T-cell (primary cell): Measurements from ENCODE around the gene KHDRBS2. TPM values are rescaled to one million over a fixed set of nuclear protein-coding genes. Genes with fewer than 3 reads are reported as not detected.

Experiments
- ATAC-seq, 4 experiments: fragments of 200-7000 bp in 3 of 4; fragments of 150-1000 bp in 1 of 4; cut with Tn5 transposase; replicated peaks in 1 of 4; 1 replicate in 3 of 4; 2 replicates in 1 of 4; pipeline ENCODE4 v1.10.0; 2021; ENCODE audit warnings: moderate library complexity in 3 of 4, mild to moderate bottlenecking in 2 of 4, moderate number of reproducible peaks in 1 of 4
- CTCF ChIA-PET, 2 donors: fragments of 300-600 bp; sonication (Branson Sonifier 250); formaldehyde crosslinking; loops; one replicate each; lab custom pipeline; 2022; ENCODE audit warnings: antibody characterized with exemption in 2 of 2; lab: Charles Lee
- POLR2A ChIA-PET, 2 donors: fragments of 300-600 bp; sonication (Branson Sonifier 250); formaldehyde crosslinking; loops; one replicate each; lab custom pipeline; 2022; ENCODE audit warnings: antibody characterized with exemption in 2 of 2; lab: Charles Lee
- DNase-seq, 35 experiments: peaks; one replicate each; pipeline versions ENCODE4 v3.0.0 to v3.0.0-alpha.2; 2013 to 2023
- H3K27ac ChIP-seq: one replicate; pipeline ENCODE4 v1.5.1; 2013; ENCODE audit warnings: low read length
- H3K27me3 ChIP-seq, 2 experiments: replicated peaks in 1 of 2; 1 replicate in 1 of 2; 2 replicates in 1 of 2; pipeline versions ENCODE4 v1.6.1 to v1.7.0; 2013; ENCODE audit warnings: low read length in 1 of 2, mixed read lengths in 1 of 2; ENCODE audit not compliant: control insufficient read depth in 2 of 2, insufficient read depth in 2 of 2; ENCODE audit errors: extremely low read depth in 1 of 2
- H3K36me3 ChIP-seq, 2 donors: 1 replicate in 1 of 2; 2 replicates in 1 of 2; pipeline versions ENCODE4 v1.6.1 to v1.7.0; 2013; ENCODE audit warnings: low read length in 1 of 2; ENCODE audit not compliant: control insufficient read depth in 2 of 2, insufficient read depth in 1 of 2; ENCODE audit errors: extremely low read depth in 1 of 2
- H3K4me1 ChIP-seq, 2 experiments: 1 replicate in 1 of 2; 2 replicates in 1 of 2; pipeline versions ENCODE4 v1.6.1 to v1.7.0; 2013; ENCODE audit warnings: low read length in 2 of 2, mixed read lengths in 1 of 2; ENCODE audit not compliant: insufficient read depth in 2 of 2, control insufficient read depth in 1 of 2; ENCODE audit errors: extremely low read depth in 1 of 2
- H3K4me3 ChIP-seq, 2 donors: 1 replicate in 1 of 2; 2 replicates in 1 of 2; pipeline versions ENCODE4 v1.5.1 to v1.7.0; 2013; ENCODE audit warnings: mild to moderate bottlenecking in 2 of 2, low read length in 1 of 2, moderate library complexity in 1 of 2; ENCODE audit not compliant: control insufficient read depth in 1 of 2; ENCODE audit errors: extremely low read depth in 1 of 2
- H3K9me3 ChIP-seq: 2 replicates; pipeline ENCODE4 v1.7.0; 2013
- H3K27ac Mint-ChIP-seq, 2 donors: one replicate each; pipeline ENCODE4 v1.8.0; 2020 to 2021; ENCODE audit warnings: mild to moderate bottlenecking in 2 of 2, mixed read lengths in 2 of 2
- H3K27me3 Mint-ChIP-seq, 2 donors: one replicate each; pipeline ENCODE4 v1.8.0; 2021 to 2022; ENCODE audit warnings: mixed read lengths in 2 of 2
- H3K36me3 Mint-ChIP-seq: one replicate; pipeline ENCODE4 v1.8.0; 2021; ENCODE audit warnings: mixed read lengths
- H3K4me1 Mint-ChIP-seq, 3 donors: one replicate each; pipeline ENCODE4 v1.8.0; 2020 to 2022; ENCODE audit warnings: mixed read lengths in 3 of 3, mild to moderate bottlenecking in 1 of 3
- H3K4me3 Mint-ChIP-seq, 3 donors: one replicate each; pipeline ENCODE4 v1.8.0; 2020 to 2022; ENCODE audit warnings: mild to moderate bottlenecking in 3 of 3, mixed read lengths in 3 of 3, moderate library complexity in 3 of 3
- H3K9me3 Mint-ChIP-seq, 3 donors: one replicate each; pipeline ENCODE4 v1.8.0; 2020 to 2022; ENCODE audit warnings: mixed read lengths in 3 of 3
- WGBS: methylation state at CpG from one replicate; pipeline ENCODE4 v1.1.5; 2013; ENCODE audit warnings: missing lambda C conversion rate; ENCODE audit not compliant: insufficient coverage; 5-methylcytosine and 5-hydroxymethylcytosine counted together
- total RNA-seq, 35 experiments: library from RNA in 6 of 35; stranded (reverse) in 6 of 35; fragments of 120-200 nt in 1 of 35; gene quantifications; one replicate each; pipeline versions ENCODE4 v1.2.1 to v1.2.4 and lab custom pipeline; 2013 to 2026

KHDRBS2 gene
- under 1 TPM in 2 of 5 donors, not detected in 3; 0.18 to 0.49 TPM for total RNA-seq
- total RNA-seq (2013), result 0.11 TPM
- 0 to 0.37 (median 0.04) reads per million in 29 experiments for total RNA-seq (lab: John Stamatoyannopoulos, UW)

DNA sequence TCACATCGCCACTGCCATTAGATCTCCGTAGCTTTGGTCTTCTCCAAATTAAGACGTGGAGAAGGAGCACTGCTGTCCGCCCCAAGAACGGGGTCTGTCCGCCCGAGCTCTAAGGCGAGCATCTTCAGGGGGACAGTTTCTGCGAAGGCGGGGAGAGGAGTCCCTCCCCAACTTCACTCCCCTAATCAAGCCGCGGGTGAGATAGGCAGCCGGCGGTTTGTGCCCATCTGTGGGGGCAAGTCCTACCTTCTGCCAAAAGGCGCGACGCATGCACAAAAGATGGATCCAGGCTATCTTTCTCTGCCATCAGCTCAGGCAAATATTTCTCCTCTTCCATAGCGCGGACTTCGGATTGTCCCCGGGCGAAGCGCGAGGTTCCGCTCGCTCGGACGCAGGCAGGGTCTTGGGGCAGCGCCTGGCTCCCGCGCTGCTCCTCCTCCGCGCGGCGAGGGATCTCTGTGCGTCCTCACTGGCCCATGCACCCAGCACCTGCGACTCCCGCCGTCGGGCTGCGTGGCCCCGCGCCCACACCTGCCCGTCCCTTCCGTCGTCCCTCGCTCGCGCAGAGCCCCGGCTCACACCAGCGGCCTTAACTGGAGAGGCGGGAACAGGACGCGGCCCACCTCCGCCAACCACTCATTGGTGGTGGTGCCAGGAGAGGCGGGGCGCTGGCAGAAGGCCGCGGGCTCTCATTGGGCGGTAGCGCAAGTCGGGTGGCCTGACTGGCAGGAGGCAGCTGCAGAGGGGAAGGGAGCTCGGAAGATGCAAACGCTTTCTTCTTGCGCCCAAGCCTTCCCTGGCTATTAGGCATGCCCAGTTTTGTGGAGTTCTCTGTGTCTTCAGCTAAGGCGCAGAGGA, at the start of gene KHDRBS2:
Gene KHDRBS2, minus strand, starts transcription at position 614 of the 858 bp plus-strand sequence.
- Histone ChIP-seq H3K4me3 (peak within 1 kb of the TSS in 1 of 2 donors; percentile 53), H3K36me3 (no peaks in the 10 kb centered on the region), H3K4me1 (peaks cover 0 to 2% of the 10 kb centered on the region in 2 experiments), H3K9me3 (no peaks in the 10 kb centered on the region), H3K27ac (no peak within 1 kb of the TSS), H3K27me3 (peaks cover 0 to 5% of the 10 kb centered on the region in 2 experiments)
- ATAC-seq (peak in 3 of 4 experiments; percentile 26 to 44 (median 36)), DNase-seq (peak in 15 of 35 experiments; percentile 0 to 57 (median 4))
- Mint-ChIP-seq H3K9me3 (peaks cover 0 to 5% (median 2%) of the 10 kb centered on the region in 3 donors), H3K27ac (no peak within 1 kb of the TSS), H3K27me3 (peaks cover 6 to 11% of the 10 kb centered on the region in 2 donors), H3K4me1 (no peaks in the 10 kb centered on the region), H3K36me3 (no peaks in the 10 kb centered on the region), H3K4me3 (peak within 1 kb of the TSS in 2 of 3 donors; percentile 27 to 67)
- POLR2A ChIA-PET, result no interaction called here
- WGBS, result 8% methylated on average over 55 of the region's 66 CpGs
- CTCF ChIA-PET, result no interaction called here

DNA sequence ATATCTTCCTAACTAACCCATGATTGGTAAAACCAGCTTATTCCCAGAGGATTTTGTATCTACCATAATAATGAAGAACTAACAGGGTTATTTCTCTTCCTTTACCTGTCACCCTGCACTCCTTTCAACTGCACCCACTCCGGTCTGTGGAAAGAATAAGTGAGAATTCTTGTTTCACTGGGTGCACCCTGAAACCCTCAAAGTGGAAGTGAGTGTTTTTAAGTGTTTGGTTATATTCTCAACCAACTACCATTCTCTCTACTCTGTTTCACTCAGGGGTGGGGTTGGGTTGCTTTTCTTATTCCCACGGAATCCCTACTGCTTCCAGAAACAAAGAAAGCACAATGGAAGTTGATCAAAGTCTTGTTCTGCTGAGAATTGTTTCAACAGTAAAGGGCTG, 42.6 kb upstream of the KHDRBS2 start:
- no peaks in the 10 kb centered on the region for H3K4me1 ChIP-seq
- H3K4me3 ChIP-seq, result no peak overlapping the region
- no peak for DNase-seq
- ChIA-PET POLR2A (no interaction called here), CTCF (no interaction called here)
- no peaks in the 10 kb centered on the region for H3K27me3 Mint-ChIP-seq
- no peak for ATAC-seq
- H3K36me3 ChIP-seq, result no peaks in the 10 kb centered on the region
- H3K27me3 ChIP-seq, result no peaks in the 10 kb centered on the region
- no CpG with 5 or more reads among the region's 2 CpGs for WGBS
- H3K27ac ChIP-seq, result no peak overlapping the region
- H3K9me3 ChIP-seq, result peaks cover 5% of the 10 kb centered on the region
- peaks cover 4 to 16% (median 12%) of the 10 kb centered on the region in 3 donors for H3K9me3 Mint-ChIP-seq
- no peaks in the 10 kb centered on the region for H3K4me1 Mint-ChIP-seq
- no peaks in the 10 kb centered on the region for H3K36me3 Mint-ChIP-seq
- no peak overlapping the region for H3K4me3 Mint-ChIP-seq
- no peak overlapping the region for H3K27ac Mint-ChIP-seq

GRCh38 chr6:62324834-62325233, 38.8 kb upstream of the KHDRBS2 start:
- Mint-ChIP-seq H3K27ac (no peak overlapping the region), H3K9me3 (peaks cover 7 to 17% (median 9%) of the 10 kb centered on the region in 3 donors), H3K4me3 (no peak overlapping the region), H3K27me3 (no peaks in the 10 kb centered on the region), H3K36me3 (no peaks in the 10 kb centered on the region), H3K4me1 (no peaks in the 10 kb centered on the region)
- Histone ChIP-seq H3K36me3 (no peaks in the 10 kb centered on the region), H3K27ac (no peak overlapping the region), H3K27me3 (no peaks in the 10 kb centered on the region), H3K9me3 (no peaks in the 10 kb centered on the region), H3K4me1 (no peaks in the 10 kb centered on the region), H3K4me3 (no peak overlapping the region)
- ATAC-seq, result no peak
- ChIA-PET POLR2A (interaction anchor here in 1 of 2 donors (0.6 kb wide), 1 partner anchor 40 kb away, joined by 3 read pairs; no protein-coding TSS in a partner anchor), CTCF (no interaction called here)
- DNase-seq, result no peak
- WGBS, result no CpG with 5 or more reads among the region's 4 CpGs

DNA sequence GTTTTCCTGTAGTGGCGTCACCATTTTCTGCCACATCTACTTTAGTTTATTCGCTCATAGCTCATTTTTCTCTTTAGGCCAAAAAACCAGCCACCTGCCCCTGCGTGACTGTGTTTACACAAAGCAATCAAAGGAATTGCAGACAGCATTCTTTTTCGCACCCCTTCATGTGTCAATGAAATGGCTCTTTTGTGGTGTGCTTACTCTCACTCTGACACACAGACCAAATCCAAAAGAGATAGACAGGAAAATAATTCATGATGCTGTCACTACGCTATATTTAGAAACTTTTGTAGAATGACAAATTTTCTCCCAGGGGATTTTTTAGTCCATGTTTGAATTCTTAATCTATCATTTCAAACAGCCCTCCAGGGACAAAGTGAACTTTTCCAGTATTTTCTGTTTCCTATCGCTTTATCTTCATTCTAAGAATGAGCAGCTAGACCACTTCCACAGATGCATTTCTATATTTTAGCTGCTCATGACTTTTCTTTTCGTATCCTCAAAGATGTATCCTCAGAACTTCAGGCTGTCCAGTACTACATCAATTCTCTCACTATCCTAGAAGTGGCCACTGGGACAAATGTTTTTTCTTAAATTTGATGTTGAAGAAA, 37.9 kb upstream of the KHDRBS2 start:
- no peaks in the 10 kb centered on the region for H3K4me1 ChIP-seq
- Mint-ChIP-seq H3K36me3 (no peaks in the 10 kb centered on the region), H3K27ac (no peak overlapping the region), H3K4me1 (no peaks in the 10 kb centered on the region), H3K9me3 (peaks cover 7 to 17% (median 14%) of the 10 kb centered on the region in 3 donors), H3K27me3 (no peaks in the 10 kb centered on the region), H3K4me3 (no peak overlapping the region)
- H3K4me3 ChIP-seq, result no peak overlapping the region
- H3K27me3 ChIP-seq, result no peaks in the 10 kb centered on the region
- POLR2A ChIA-PET, result interaction anchor here in 1 of 2 donors (0.6 kb wide), 1 partner anchor 39 kb away, joined by 3 read pairs; no protein-coding TSS in a partner anchor
- no peak for DNase-seq
- whole genome bisulfite sequencing, result 80% methylated on average over 4 of the region's 7 CpGs
- no peak for ATAC-seq
- H3K9me3 ChIP-seq, result no peaks in the 10 kb centered on the region
- CTCF ChIA-PET, result no interaction called here
- H3K27ac ChIP-seq, result no peak overlapping the region
- H3K36me3 ChIP-seq, result no peaks in the 10 kb centered on the region

GRCh38 chr6:62298745-62299392, 12.8 kb upstream of the KHDRBS2 start:
- no peaks in the 10 kb centered on the region for H3K36me3 ChIP-seq
- no peaks in the 10 kb centered on the region for H3K4me1 ChIP-seq
- POLR2A ChIA-PET, result interaction anchor here in 1 of 2 donors (0.7 kb wide), 1 partner anchor 1605 kb away, joined by 3 read pairs; no protein-coding TSS in a partner anchor
- DNase-seq (no peak), ATAC-seq (no peak)
- H3K9me3 Mint-ChIP-seq, result peaks cover 3 to 11% (median 4%) of the 10 kb centered on the region in 3 donors
- no peaks in the 10 kb centered on the region for H3K36me3 Mint-ChIP-seq
- H3K27ac Mint-ChIP-seq, result peak overlapping the region in 1 of 2 donors; percentile 66
- CTCF ChIA-PET, result no interaction called here
- no peaks in the 10 kb centered on the region for H3K4me1 Mint-ChIP-seq
- no peaks in the 10 kb centered on the region for H3K9me3 ChIP-seq
- H3K27me3 ChIP-seq, result no peaks in the 10 kb centered on the region
- H3K4me3 Mint-ChIP-seq, result no peak overlapping the region
- no CpG with 5 or more reads among the region's 3 CpGs for WGBS
- H3K27me3 Mint-ChIP-seq, result no peaks in the 10 kb centered on the region
- H3K4me3 ChIP-seq, result no peak overlapping the region
- no peak overlapping the region for H3K27ac ChIP-seq

DNA sequence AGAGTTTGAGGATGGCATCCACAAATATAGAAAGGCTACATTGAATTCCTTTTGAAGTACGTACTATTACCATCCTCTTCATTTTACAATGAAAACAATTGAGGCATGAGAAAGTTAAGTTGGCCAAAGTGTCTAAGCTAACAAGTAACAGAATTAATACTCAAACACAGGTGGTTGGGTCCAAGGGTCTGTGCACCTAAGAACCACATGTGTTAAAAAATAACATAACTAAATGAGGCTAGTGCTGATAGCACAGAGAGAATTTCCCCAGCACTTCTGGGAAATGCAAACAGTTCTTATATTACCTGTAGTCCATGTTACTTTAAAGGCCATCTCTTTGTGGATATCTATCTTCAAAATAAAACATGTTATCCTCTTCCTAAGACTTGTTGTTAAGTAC, 10.5 kb upstream of the KHDRBS2 start:
- Mint-ChIP-seq H3K4me1 (no peaks in the 10 kb centered on the region), H3K4me3 (no peak overlapping the region), H3K27me3 (no peaks in the 10 kb centered on the region), H3K36me3 (no peaks in the 10 kb centered on the region), H3K9me3 (peaks cover 3 to 20% (median 9%) of the 10 kb centered on the region in 3 donors), H3K27ac (no peak overlapping the region)
- Histone ChIP-seq H3K27me3 (no peaks in the 10 kb centered on the region), H3K27ac (no peak overlapping the region), H3K9me3 (no peaks in the 10 kb centered on the region), H3K36me3 (no peaks in the 10 kb centered on the region), H3K4me1 (no peaks in the 10 kb centered on the region), H3K4me3 (no peak overlapping the region)
- ChIA-PET POLR2A (no interaction called here), CTCF (no interaction called here)
- WGBS, result no CpG with 5 or more reads among the region's 1 CpG
- ATAC-seq, result no peak
- no peak for DNase-seq
